Measurements from ENCODE around the gene DCX.

Gene DCX

DNA sequence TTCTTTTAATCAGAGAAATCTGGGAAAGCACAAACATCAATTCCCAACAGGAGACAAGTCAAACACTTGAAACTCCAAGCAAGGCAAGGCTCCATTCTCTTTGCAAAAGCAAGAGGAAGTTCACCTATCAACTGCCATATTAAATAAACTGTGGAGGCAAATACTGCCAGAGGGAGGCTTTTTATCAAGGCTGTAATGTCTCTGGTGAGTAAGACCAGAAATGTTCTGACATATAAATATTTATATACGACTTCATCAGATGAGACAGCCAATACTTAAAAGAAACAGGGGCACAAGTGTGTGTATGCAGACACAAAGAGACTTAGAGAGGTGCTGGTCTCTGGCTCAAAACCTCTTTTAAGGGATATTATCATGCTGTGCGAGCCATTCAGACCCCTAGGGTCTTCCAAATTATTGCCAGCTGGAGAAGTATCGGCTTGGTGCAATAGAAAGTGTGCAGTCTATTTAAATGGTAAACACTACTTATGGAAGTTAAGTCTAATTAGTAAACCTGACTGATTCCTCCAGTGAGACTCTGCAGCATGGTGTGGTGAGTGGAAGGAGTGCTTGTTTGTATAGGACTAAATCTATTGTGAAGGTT lies 24.4 kb downstream of the DCX start:
- TF ChIP-seq POLR2A (IDR thresholded peaks at IDR 0.05; ENCODE audit: low read length) (no peak), GATA1 (IDR thresholded peaks at IDR 0.05; ENCODE audit: low read depth, low read length) (no peak)
- no peak for DNase-seq

- TF ChIP-seq POLR2A (IDR thresholded peaks at IDR 0.05; ENCODE audit: low read length) (no peak), GATA1 (IDR thresholded peaks at IDR 0.05; ENCODE audit: low read depth, low read length) (no peak)
Observed at GRCh38 chrX:111386615-111387233, 25.3 kb downstream of the DCX start.

DNA sequence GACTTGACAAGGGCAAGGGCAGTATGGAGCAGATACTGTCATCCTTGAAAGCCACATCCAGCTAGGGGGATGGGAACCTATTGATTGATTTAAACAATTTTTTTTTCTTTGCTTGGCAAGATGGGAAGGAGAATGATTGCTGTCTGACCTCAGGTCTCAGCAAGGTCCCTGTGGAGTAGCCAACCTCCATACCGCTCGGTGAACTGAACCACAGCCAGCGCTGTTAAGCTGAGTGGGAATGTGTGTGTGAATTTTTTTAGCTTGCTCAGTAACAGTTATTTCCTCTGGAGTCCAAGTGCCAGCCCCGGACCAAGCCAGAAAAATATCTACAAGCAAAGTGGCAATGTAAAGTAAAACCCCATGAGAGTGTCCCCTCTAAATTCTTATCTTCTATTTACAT lies 25.9 kb downstream of the DCX start:
- TF ChIP-seq POLR2A (IDR thresholded peaks at IDR 0.05; ENCODE audit: low read length) (no peak), GATA1 (IDR thresholded peaks at IDR 0.05; ENCODE audit: low read depth, low read length) (no peak)

More at GRCh38 chrX:111386615-111387233, 25.3 kb downstream of the DCX start:
- DNase-seq: no peak

GRCh38 chrX:111382277-111382676 lies 29.7 kb downstream of the DCX start:
- DNase-seq: no peak

More for the DNA sequence above, 25.9 kb downstream of the DCX start:
- no peak for DNase-seq

GRCh38 chrX:111376897-111377578 lies 35.0 kb downstream of the DCX start:
- DNase-seq: no peak
- TF ChIP-seq POLR2A (IDR thresholded peaks at IDR 0.05; ENCODE audit: low read length): no peak
- no peak for TF ChIP-seq GATA1 (IDR thresholded peaks at IDR 0.05; ENCODE audit: low read depth, low read length)

More at GRCh38 chrX:111382277-111382676, 29.7 kb downstream of the DCX start:
- TF ChIP-seq POLR2A (IDR thresholded peaks at IDR 0.05; ENCODE audit: low read length) (no peak), GATA1 (IDR thresholded peaks at IDR 0.05; ENCODE audit: low read depth, low read length) (no peak)

- DNase-seq: no peak
- TF ChIP-seq POLR2A (IDR thresholded peaks at IDR 0.05; ENCODE audit: low read length) (no peak), GATA1 (IDR thresholded peaks at IDR 0.05; ENCODE audit: low read depth, low read length) (no peak)
Observed at GRCh38 chrX:111376486-111376885, 35.5 kb downstream of the DCX start.

DNA sequence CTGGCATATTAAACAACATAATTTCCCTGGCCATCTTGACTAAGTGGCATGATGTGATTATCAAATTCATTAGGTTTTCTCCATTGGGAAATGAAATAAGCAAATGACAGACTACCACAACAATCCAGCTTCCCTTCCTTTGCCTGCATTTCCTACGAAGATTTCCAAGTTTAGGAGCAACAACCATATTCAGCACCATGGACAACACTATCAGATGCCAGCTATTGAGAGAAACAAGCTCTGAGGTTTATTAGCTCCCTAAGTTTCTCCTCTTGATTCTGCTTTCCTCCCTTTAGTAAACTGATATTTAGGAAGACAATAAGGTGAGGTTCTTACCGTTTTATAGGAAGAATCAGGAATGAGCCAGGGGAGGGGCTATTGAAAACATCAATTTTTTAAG lies 36.2 kb downstream of the DCX start:
- DNase-seq: no peak

DNA sequence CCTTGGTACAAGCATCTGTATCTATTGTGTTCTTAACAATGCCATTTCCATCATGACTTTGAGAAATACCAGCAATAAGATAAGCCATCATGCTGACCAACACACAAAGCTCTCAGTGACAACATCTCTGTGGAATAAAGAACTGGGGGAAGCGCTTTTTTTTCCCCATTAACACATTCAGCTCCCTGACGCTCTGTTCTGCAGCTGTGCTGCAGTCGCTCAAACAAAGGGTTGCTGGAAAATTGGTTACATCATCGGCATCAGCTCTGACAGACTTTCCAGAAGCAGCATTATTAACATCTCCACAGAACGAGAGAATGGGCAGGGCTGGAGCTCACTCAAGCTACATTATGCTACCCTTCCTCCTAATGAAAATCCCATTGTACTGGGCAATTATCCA lies 39.9 kb downstream of the DCX start:
- no peak for DNase-seq
- no peak for TF ChIP-seq GATA1 (IDR thresholded peaks at IDR 0.05; ENCODE audit: low read depth, low read length)
- no peak for TF ChIP-seq POLR2A (IDR thresholded peaks at IDR 0.05; ENCODE audit: low read length)

More for the DNA sequence above, 36.2 kb downstream of the DCX start:
- TF ChIP-seq GATA1 (IDR thresholded peaks at IDR 0.05; ENCODE audit: low read depth, low read length) (no peak), POLR2A (IDR thresholded peaks at IDR 0.05; ENCODE audit: low read length) (no peak)

- DNase-seq: no peak
- TF ChIP-seq POLR2A (IDR thresholded peaks at IDR 0.05; ENCODE audit: low read length): no peak
- TF ChIP-seq GATA1 (IDR thresholded peaks at IDR 0.05; ENCODE audit: low read depth, low read length): no peak
Observed at GRCh38 chrX:111365770-111366325, 46.1 kb downstream of the DCX start.

DNA sequence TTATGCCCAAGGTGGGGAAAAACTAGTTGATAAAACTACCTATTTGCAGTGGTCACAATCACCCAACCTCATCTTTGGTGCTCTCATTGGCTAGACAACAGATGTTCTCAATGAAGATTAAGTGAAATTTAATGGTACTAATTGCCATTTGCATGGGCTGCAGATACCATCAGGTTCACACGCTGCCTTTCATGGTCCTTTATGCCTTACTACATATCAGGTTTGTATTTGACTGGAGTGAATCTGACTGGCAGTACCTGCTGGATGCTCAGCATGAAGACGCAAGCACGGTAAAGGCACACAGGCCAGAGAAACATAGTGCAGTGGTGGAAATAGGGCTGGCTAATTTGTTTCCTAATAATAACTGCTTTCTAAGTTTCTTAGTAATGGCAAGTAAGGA lies 48.3 kb downstream of the DCX start:
- no peak for DNase-seq

DNA sequence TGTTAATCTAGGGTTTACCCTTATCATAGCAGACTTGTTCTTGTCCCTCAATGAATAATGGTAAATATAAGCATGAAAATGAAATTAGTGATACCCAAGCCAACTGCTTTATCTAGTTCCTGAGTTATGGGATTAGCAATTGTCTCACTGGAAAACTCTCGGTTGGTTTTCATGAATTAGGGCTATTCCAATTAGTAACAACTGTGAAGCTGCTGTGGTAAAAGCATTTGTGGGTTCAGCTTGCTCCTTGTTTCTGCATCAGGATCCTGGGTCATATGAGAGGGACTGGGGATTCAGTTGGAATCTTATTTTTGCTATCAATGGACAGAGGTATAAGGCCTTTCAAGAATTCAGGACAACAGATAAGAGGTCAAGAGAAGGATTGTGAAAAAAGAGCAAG lies 50.2 kb downstream of the DCX start:
- TF ChIP-seq POLR2A (IDR thresholded peaks at IDR 0.05; ENCODE audit: low read length) (no peak), GATA1 (IDR thresholded peaks at IDR 0.05; ENCODE audit: low read depth, low read length) (no peak)
- no peak for DNase-seq

More for the DNA sequence above, 48.3 kb downstream of the DCX start:
- no peak for TF ChIP-seq POLR2A (IDR thresholded peaks at IDR 0.05; ENCODE audit: low read length)
- TF ChIP-seq GATA1 (IDR thresholded peaks at IDR 0.05; ENCODE audit: low read depth, low read length): no peak

DNA sequence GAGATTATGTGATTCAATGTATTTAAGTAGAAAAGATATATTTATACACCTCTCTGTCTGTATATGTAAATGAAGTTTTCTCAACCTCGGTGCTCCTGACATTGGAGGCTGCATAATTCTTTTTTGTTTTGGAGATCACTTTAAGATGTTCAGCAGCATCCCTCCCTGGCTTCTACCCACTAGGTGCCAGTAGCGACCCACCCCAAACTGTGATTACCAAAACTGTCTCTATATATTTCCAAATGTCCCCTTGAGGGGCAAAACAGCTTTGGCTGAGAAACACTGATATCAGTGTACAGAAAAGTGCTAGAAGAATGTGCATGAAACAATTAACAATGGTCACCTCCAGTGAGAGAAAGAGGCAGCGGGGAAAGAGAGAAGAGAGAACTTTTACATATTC lies 51.2 kb downstream of the DCX start:
- no peak for DNase-seq
- no peak for TF ChIP-seq GATA1 (IDR thresholded peaks at IDR 0.05; ENCODE audit: low read depth, low read length)
- no peak for TF ChIP-seq POLR2A (IDR thresholded peaks at IDR 0.05; ENCODE audit: low read length)

DNA sequence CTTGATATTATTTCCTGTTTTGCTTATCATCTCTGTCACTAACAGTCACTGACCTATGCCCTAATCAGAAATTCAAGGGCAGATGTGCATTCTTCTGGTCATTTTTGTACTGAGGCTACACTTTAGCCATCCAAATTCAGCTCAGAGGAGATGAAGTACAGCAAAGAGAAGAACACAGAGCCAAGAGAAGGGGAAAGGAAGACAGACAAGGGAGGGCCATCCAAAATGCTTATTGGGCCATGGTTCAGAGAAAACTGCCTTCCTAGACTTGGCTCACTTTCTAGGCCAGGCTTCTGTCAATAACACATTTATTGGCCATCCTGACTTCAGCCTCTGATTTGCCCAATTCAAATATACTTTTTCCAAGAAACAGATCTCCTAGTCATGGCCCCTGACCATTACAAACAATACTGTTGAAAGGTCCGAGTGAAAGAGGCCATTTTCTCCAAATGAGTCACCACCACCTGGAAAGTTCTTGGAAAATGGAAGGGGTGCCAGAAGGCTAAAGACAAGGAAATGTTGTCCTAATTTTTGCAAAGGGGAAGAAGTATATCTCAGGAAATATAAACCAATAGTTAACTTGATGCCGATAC lies 56.4 kb downstream of the DCX start:
- DNase-seq: no peak

GRCh38 chrX:111354496-111354895 lies 57.5 kb downstream of the DCX start:
- no peak for DNase-seq
- TF ChIP-seq GATA1 (IDR thresholded peaks at IDR 0.05; ENCODE audit: low read depth, low read length): no peak
- no peak for TF ChIP-seq POLR2A (IDR thresholded peaks at IDR 0.05; ENCODE audit: low read length)

More for the DNA sequence above, 56.4 kb downstream of the DCX start:
- no peak for TF ChIP-seq POLR2A (IDR thresholded peaks at IDR 0.05; ENCODE audit: low read length)
- no peak for TF ChIP-seq GATA1 (IDR thresholded peaks at IDR 0.05; ENCODE audit: low read depth, low read length)
